Right ventricle myocardium superior (tissue), 1 donor: ENCODE results near the gene DICER1. TPM values are rescaled to one million over a fixed set of nuclear protein-coding genes. Genes with fewer than 3 reads are reported as not detected.

Experiments used
- ATAC-seq: fragments of 200-7000 bp; cut with Tn5 transposase; one replicate; pipeline ENCODE4 v1.9.1; 2020; ENCODE audit warnings: mild to moderate bottlenecking; ENCODE audit not compliant: poor library complexity
- DNase-seq: peaks from one replicate; pipeline ENCODE4 v3.0.0-alpha.2; 2020
- intact Hi-C: fragments of 100-400 bp; cut with DNase I; formaldehyde crosslinking; loops from one replicate; pipeline ENCODE4 v1.11.2; 2022
- total RNA-seq: library from RNA; stranded (reverse); fragmentation: NEBNext Ultra II Directional; extraction: Animal tissue kit (Norgen Biotek cat#: 25700); gene quantifications from one replicate; pipeline ENCODE4 v1.2.1, GENCODE V29; 2021
- donor health status: DM: no; HTN: yes; CAD: no; lungs with severe emphysema.

DICER1 gene
- total RNA-seq, 1 donor from 2014 or later = 26.1 TPM

DNA sequence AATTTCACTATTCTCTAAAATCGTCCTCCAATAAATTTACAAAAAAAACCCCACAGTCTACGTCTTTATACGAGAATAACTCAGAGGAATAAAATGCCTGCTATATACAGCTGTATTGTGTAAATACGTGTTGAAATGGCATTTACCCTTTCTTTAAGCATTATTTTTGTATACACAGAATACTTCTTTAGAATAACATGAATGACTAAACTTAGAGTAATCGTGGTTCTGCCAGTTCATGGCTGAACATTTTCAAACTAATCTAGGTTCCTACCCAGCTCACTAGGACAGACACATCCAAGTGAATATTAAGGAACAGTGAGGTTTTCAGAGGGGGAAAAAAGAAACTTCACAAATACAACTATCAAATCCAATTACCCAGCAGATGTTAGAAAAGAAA is 24.6 kb downstream of the DICER1 start:
- DNase-seq (no peak), ATAC-seq (no peak)
- intact Hi-C loops = no loop called here

- intact Hi-C loops = no loop called here
- ATAC-seq = no peak
- DNase-seq = no peak
Observed at GRCh38 chr14:95130549-95130948, 26.8 kb downstream of the DICER1 start.

GRCh38 chr14:95128140-95128539 is 29.2 kb downstream of the DICER1 start:
- ATAC-seq (no peak), DNase-seq (no peak)
- intact Hi-C loops = no loop called here

DNA sequence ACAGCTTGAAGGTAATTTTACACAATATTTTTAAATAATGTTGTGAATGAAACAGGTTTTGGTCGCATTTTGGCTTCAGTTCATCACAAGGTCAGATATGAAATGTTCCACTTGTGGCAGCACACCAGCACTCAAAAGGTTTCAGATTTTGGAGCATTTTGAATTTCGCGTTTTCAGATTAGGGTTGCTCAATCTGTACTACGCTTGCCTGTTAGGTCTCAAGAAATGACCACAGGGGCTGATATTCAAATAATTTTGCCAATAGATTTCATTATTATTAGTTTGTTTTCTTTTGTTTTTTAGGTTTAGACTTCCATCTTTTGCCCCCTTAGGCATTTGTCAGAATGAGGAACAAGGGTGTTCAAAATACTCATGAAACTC is 29.8 kb downstream of the DICER1 start:
- DNase-seq (no peak), ATAC-seq (no peak)
- intact Hi-C loops = no loop called here

DNA sequence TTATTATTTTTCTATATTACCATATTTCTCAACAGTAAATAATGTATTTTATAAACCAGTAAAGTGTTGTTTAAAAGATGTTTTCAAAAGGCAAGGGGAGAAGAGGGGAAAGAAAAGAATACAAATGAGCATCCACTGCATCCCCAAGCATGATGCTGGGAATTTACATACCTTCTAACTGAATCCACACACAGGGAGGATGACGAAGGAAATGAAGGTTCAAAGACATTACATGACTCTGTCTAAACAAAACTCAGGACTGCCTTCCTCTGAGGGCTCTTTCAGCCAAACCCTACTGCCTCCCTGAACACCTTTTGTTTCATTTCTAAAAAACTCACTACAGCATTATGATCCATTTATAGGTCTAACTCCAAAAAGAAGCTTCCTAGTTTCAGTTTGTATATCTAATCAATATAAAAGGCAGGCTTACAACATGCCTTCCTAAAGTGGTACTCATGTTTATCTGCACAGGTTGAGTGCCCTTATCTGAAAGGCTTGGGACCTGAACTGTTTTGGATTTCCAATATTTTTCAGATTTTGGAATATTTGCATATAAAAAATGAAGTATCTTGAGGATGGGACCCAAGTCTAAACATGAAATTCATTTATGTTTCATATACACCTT is 30.3 kb downstream of the DICER1 start:
- intact Hi-C loops = no loop called here
- no peak for DNase-seq
- ATAC-seq = no peak

GRCh38 chr14:95125915-95126314 is 31.4 kb downstream of the DICER1 start:
- intact Hi-C loops = no loop called here
- ATAC-seq (no peak), DNase-seq (no peak)

DNA sequence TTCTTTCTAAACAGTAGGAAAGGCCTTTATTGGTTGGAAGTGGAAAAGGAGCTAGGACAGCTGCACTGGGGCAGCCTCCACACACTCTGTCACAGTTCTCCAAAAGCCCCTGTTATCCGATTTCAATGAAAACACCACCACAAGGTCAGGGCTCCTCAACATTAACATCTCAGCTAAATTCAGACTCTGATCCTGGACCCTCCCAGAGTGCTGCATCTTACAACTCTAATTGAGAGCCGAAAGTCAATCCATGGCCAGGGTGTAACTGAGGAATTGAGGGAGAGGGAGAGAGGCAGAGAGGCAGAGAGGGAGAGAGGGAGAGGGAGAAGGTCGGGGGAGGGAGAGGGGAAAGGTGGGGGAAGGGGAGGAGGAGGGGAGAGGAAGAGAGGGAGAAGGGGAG is 32.1 kb downstream of the DICER1 start:
- DNase-seq (no peak), ATAC-seq (peak; percentile 18)
- intact Hi-C loops = no loop called here

- intact Hi-C loops = no loop called here
- DNase-seq = peak; percentile 72
- ATAC-seq = peak; percentile 93
Observed at GRCh38 chr14:95123891-95124579, 33.3 kb downstream of the DICER1 start.

DNA sequence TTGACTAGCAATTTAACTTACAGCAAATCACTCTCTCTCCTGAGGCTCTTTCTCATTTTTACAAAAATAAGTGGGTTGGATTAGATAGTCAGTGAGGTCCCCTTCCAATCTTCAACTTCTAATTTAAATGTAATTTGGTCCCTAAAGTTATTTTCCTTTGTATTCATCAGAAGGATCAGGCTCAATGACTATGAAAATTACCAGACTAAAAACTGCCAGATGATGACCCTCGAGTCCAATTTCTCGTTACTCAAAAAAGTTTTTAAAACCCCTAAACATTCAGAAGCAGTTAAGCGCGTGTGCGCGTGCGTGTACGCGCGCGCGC is 34.7 kb downstream of the DICER1 start:
- intact Hi-C loops = no loop called here
- no peak for DNase-seq
- ATAC-seq = no peak

- ATAC-seq (no peak), DNase-seq (no peak)
- intact Hi-C loops = no loop called here
Observed at GRCh38 chr14:95121911-95122620, 35.3 kb downstream of the DICER1 start.

DNA sequence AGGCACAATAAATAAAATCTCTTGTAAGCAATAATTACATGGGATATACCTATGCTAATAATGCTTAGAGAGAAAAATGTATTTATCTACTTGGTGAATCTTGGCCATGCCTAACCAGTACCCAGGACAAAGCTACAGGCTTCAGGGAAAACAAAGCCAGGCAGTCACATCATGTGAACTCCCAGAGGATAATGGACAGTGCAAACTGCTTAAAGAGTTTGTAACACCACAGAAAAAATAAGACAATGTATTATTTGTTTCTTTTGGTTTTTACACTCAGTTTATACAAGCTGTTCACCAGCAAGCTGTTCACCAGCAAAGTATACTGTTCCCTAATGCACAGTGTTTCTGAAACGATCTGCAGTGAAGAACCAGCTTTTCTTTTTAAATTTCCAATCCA is 38.0 kb downstream of the DICER1 start:
- intact Hi-C loops = no loop called here
- DNase-seq (no peak), ATAC-seq (no peak)

GRCh38 chr14:95117937-95118721 is 39.2 kb downstream of the DICER1 start:
- intact Hi-C loops = no loop called here
- DNase-seq = no peak
- ATAC-seq = no peak

- intact Hi-C loops = no loop called here
- no peak for DNase-seq
Observed at GRCh38 chr14:95113476-95113875, 43.9 kb downstream of the DICER1 start.

GRCh38 chr14:95111507-95112164 is 45.7 kb downstream of the DICER1 start:
- ATAC-seq = no peak
- intact Hi-C loops = no loop called here
- no peak for DNase-seq

More at GRCh38 chr14:95113476-95113875, 43.9 kb downstream of the DICER1 start:
- ATAC-seq = no peak

DNA sequence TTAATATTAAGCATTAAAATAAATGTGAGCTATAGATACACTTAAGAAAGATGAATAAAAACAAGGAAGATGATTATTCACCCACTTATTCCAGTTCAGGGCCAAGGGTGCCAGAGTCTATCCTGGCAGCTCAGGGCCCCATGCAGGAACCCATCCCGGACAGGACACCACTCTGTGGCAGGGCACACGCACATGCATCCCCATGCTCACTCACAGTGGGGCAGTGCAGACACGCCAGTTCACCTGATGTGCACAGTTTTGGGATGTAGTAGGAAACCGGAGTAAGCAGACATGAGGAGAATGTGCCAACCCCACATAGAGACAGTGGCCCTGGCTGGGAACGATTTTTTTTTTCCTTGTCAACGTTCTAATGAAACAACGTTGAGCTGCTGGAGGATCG is 47.2 kb downstream of the DICER1 start:
- intact Hi-C loops = no loop called here
- ATAC-seq (no peak), DNase-seq (no peak)

- ATAC-seq (no peak), DNase-seq (no peak)
- intact Hi-C loops = loop anchor here (10.0 kb wide), 1 partner anchor 317 kb away; no protein-coding TSS in a partner anchor
Observed at GRCh38 chr14:95107711-95108110, 49.6 kb downstream of the DICER1 start.

GRCh38 chr14:95106971-95107370 is 50.4 kb downstream of the DICER1 start:
- intact Hi-C loops = loop anchor here (10.0 kb wide), 1 partner anchor 318 kb away; no protein-coding TSS in a partner anchor
- DNase-seq = no peak
- ATAC-seq = no peak

- intact Hi-C loops = loop anchor here (10.0 kb wide), 1 partner anchor 320 kb away; no protein-coding TSS in a partner anchor
- DNase-seq = no peak
- ATAC-seq = no peak
Observed at GRCh38 chr14:95104911-95105310, 52.4 kb downstream of the DICER1 start.

DNA sequence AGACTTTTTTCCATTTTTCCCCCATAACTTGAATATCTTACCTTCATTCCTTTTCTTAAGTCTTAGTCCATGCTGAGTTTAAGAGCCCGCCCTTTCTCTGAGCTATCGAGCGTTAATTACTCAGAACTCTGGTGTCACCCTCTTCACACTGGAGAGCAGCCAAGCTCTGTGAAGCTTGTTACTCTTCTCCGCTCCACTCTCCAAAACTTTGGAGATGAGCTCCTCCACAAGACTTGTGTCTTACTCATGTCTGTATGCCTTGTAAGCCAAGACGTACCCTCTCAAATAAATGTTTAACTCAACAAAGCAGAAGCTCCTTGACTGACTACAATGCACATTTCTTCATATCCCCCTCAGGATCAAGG is 54.7 kb downstream of the DICER1 start:
- no peak for DNase-seq
- intact Hi-C loops = loop anchor here (10.0 kb wide), 1 partner anchor 322 kb away; no protein-coding TSS in a partner anchor
- no peak for ATAC-seq
